HCEC 1CT (cell line): Measurements from ENCODE around the gene PEBP1.
"Not testable (repeated sequence)": the region's sequence is repeated elsewhere in the genome, so short reads cannot be mapped to it uniquely, and the experiment has no call there.

Source experiments
- DNase-seq: peaks from one replicate; pipeline ENCODE4 v3.0.0-alpha.2; 2017

The PEBP1 gene

GRCh38 chr12:118135788-118136558 is at the start of gene PEBP1:
Gene PEBP1 (plus strand): TSS chr12:118136124. CDS start chr12:118136210, 86 bp downstream.
- peak; percentile 91 for DNase-seq

GRCh38 chr12:118089782-118090181 is 46.1 kb upstream of the PEBP1 start:
- no peak for DNase-seq

DNA sequence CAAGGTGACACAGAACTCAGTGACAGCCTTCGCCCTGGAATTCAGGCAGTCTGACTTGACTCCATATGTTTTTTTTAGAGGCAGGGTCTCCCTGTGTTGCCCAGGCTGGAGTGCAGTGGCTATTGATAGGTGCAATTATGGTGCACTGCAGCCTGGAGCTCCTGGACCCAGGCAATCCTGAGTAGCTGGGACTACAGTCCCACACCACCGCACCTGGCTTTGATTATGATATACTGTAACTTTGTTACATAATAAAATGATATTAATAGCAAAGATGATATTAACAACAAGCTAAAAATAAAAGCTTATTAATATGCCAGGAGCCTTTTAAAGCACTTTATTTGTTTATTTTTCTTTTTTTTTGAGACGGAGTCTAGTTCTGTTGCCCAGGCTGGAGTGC is 41.9 kb upstream of the PEBP1 start:
- DNase-seq = no peak

- no peak for DNase-seq
Measured at GRCh38 chr12:118098401-118098800, 37.5 kb upstream of the PEBP1 start.

GRCh38 chr12:118098911-118099671 is 36.8 kb upstream of the PEBP1 start:
- DNase-seq = no peak

- no peak for DNase-seq
Measured at GRCh38 chr12:118101051-118101450, 34.9 kb upstream of the PEBP1 start.

DNA sequence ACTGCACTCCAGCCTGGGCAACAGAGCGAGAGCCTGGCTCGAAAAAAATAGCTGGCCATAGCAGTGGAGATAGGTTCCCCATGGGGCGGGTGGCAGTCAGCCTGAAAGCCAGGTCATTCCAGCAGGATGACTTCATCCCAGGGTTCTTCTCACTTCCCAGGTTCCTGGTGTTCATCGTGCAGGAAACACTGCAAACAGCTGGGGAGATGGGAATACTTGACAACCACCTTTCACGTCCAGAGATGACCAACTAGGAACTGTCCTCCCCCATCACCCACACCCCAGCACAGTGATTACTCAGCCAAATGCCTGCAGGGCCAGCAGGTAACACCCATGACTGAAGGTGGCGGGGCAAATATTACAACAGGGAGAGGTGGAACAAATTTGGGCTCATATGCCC is 33.9 kb upstream of the PEBP1 start:
- DNase-seq = no peak

GRCh38 chr12:118102609-118103008 is 33.3 kb upstream of the PEBP1 start:
- no peak for DNase-seq

- DNase-seq = peak; percentile 2
Measured at GRCh38 chr12:118103201-118103600, 32.7 kb upstream of the PEBP1 start.

DNA sequence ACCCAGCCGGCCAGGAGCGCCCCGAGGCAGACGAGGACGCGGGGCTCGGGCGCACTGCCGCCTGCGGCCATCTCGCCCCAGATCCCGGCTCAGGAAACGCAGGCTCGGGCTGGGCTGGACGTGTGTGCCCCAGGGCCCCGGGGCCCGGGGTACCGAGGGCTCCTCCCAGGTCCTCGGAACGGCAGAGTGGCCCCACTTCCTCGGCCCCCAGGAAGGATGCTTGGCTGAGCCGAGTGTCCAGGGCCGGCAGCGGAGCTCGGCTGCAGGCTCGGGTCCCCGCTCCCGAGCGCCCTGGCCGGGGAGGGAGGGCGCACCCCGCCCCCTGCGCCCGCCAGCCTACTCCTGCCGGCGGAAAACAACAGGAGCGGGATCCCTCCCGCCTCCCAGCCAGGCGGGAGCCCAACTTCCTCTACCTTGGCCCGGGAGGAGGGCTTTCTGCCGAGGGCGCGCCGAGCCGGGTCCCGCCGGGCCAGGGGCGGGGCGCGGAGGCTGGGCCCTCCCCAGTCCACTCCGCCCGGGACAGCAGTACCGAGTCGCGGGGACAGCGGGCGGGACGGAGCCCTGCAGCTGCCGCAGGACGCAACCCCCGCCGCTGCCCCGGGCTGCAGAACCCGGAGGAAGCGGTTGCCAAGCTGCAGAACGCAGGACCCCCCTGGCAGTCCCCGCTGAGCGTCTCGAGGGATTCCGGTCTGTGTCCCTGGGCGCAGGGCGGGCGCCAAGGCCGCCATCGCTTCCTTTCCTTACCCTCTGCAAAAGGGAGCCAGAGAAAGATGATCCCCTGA is 32.1 kb upstream of the PEBP1 start, which contains the start of gene VSIG10:
TSS of gene VSIG10 (minus strand) at position 411 of the 782 bp plus-strand sequence. CDS start at position 71, 340 bp downstream.
- DNase-seq = peak; percentile 64

GRCh38 chr12:118107011-118107410 is 28.9 kb upstream of the PEBP1 start:
- no peak for DNase-seq

GRCh38 chr12:118107694-118108093 is 28.2 kb upstream of the PEBP1 start:
- DNase-seq = no peak

- DNase-seq = no peak
Measured at GRCh38 chr12:118109088-118109487, 26.8 kb upstream of the PEBP1 start.

- DNase-seq = no peak
Measured at GRCh38 chr12:118119449-118119879, 16.5 kb upstream of the PEBP1 start.

- peak; percentile 66 for DNase-seq
Measured at GRCh38 chr12:118120579-118121363, 15.2 kb upstream of the PEBP1 start.

DNA sequence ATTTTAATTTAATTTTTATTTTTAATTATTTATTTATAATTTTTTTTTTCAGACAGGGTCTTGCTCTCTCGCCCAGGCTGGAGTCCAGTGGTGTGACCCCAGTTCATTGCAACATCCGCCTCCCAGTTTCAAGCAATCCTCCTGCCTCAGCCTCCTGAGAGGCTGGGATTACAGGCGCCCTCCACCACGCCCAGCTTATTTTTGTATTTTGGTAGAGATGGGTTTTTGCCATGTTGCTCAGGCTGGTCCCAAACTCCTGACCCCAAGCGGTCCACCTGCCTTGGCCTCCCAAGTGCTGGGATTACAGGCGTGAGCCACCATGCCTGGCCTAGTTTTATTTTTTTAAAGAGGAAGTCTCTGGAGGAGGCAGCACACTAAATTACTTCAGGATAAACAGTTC is 13.7 kb upstream of the PEBP1 start:
- DNase-seq = no peak

GRCh38 chr12:118124333-118124874 is 11.5 kb upstream of the PEBP1 start:
- no peak for DNase-seq

- no peak for DNase-seq
Measured at GRCh38 chr12:118125743-118126118, 10.2 kb upstream of the PEBP1 start.

DNA sequence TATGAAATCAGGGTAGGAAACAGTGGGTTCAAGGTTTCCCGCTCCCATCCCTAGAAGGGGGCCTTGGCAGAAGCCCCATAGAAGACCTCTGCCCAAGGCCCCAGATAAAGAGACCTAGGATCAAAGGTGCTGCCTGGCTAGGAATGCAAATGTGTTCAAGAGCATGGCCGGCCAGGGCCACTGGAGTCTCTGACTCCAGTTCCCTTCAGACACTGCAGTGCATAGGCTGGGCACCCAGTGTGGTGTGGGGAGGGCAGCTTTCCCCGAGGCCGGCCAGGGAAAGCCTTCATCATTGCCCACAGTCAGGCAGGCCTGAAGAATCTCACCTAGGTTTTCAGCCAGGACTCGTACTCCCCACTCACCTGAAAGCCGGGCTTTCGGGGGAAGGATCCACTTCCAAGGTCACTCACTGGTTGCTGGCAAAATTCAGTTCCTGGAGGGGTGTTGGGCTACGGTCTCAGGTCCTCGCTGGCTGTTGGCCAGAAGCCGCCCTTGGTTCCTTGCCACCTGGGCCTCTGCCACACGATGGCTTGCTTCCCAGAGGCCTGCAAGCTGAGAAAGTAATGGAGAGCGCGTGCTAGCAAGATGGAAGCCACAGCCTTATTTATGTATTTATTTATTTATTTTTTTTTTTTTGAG is 9.7 kb upstream of the PEBP1 start:
- no peak for DNase-seq

DNA sequence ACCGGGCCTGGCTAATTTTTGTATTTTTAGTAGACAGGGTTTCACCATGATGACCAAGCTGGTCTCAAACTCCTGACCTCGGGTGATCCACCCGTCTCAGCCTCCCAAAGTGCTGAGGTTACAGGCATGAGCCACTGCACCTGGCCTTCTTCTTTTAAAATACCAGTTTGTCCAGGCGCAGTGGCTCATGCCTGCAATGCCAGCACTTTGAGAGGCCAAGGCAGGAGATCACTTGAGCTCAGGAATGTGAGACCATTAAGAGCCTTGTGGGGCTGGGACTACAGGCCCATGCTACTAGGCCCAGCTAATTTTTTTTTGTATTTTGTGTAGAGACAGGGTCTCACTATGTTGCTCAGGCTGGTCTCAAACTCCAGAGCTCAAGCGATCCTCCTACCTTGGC is 8.1 kb upstream of the PEBP1 start:
- no peak for DNase-seq

GRCh38 chr12:118129436-118129835 is 6.5 kb upstream of the PEBP1 start:
- DNase-seq = not testable (repeated sequence)

DNA sequence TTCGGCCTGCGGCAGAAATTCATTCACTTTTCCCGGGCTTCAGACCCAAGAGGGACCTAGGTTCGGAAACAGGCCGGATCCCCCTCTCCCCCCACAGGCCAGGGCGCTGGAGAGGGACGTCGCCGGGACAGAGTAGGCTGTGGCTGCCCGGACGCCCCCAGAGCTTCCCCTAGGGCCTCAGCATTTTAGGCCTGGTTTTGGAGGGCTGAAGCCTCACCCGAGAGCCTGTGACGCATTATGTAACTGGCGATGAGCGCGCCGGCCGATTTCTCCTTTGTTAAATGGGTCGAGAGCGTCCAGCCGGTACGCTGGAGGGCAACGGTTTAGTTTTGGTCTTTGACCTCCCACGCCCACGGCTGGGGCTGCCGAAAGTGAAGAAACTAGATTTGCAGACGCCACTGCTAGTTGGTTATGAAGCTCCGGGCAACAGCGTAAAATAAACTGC is 657 bp downstream of the PEBP1 start:
- DNase-seq = peak; percentile 25
